ENCODE results near the gene SMOC2. TPM values are rescaled to one million over a fixed set of nuclear protein-coding genes. Genes with fewer than 3 reads are reported as not detected.

Gene SMOC2
- total RNA-seq, 1 donor from 2014 or later = 102 TPM

DNA sequence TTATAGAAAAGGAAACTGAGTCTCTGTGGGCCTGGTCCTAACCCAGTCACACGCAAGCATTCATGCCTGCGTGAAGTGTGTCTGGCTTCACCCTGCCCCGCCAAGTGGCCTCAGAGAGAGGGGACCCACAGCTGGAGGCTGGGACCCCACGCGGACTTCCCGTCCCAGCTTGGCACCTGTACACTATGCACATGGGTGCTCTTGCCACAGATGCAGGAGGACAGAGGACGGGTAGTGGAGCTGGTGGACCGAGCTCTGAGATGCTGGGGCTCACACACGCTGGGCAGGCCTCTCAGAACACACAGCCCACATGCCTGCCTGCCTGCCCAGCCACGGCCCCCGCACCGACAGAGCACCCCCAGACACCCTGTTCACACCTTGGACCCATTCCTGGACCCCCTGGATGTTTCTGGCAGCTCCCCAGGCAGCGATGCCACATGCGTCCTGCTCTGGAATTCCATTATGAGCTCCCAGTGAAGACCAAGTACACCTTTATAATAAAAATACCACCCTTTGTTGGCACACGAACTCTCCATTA is 24.9 kb upstream of the SMOC2 start:
- Histone ChIP-seq H3K27me3 (no peaks in the 10 kb centered on the region), H3K9me3 (no peaks in the 10 kb centered on the region), H3K4me1 (peaks cover 3 to 19% of the 10 kb centered on the region in 2 donors), H3K4me3 (no peak overlapping the region), H3K27ac (no peak overlapping the region), H3K36me3 (no peaks in the 10 kb centered on the region)
- DNase-seq (ENCODE audit: low spot score in 2 of 2) = no peak
- TF ChIP-seq, protein P1, sequence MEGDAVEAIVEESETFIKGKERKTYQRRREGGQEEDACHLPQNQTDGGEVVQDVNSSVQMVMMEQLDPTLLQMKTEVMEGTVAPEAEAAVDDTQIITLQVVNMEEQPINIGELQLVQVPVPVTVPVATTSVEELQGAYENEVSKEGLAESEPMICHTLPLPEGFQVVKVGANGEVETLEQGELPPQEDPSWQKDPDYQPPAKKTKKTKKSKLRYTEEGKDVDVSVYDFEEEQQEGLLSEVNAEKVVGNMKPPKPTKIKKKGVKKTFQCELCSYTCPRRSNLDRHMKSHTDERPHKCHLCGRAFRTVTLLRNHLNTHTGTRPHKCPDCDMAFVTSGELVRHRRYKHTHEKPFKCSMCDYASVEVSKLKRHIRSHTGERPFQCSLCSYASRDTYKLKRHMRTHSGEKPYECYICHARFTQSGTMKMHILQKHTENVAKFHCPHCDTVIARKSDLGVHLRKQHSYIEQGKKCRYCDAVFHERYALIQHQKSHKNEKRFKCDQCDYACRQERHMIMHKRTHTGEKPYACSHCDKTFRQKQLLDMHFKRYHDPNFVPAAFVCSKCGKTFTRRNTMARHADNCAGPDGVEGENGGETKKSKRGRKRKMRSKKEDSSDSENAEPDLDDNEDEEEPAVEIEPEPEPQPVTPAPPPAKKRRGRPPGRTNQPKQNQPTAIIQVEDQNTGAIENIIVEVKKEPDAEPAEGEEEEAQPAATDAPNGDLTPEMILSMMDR (IDR thresholded peaks at IDR 0.05) = no peak
- intact Hi-C loops (cut with DNase I) = no loop called here

DNA sequence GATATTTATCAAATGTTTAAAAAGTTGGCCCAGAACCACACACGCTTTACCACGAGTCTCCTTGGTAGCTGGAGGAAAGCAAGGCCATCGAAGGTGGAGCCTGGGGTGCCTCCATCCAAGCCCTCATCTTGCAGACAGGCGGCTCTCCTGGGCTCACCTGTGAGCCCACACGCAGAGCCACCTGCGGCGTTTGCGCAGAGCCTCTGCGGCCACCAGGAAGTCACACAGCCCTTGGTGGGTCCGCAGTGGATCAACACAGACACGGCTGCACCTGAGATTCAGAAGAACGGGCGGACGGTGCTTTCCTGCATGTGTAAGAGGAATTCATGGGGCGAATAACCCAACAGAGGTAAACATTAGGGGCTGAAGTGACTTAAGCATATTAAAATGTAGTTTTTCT is 24.5 kb upstream of the SMOC2 start:
- Histone ChIP-seq H3K36me3 (no peaks in the 10 kb centered on the region), H3K4me1 (peaks cover 3 to 19% of the 10 kb centered on the region in 2 donors), H3K4me3 (no peak overlapping the region), H3K27ac (no peak overlapping the region), H3K9me3 (no peaks in the 10 kb centered on the region), H3K27me3 (no peaks in the 10 kb centered on the region)
- TF ChIP-seq, protein P1 (IDR thresholded peaks at IDR 0.05) = no peak
- no peak for DNase-seq (ENCODE audit: low spot score in 2 of 2)
- intact Hi-C loops (cut with DNase I) = no loop called here

DNA sequence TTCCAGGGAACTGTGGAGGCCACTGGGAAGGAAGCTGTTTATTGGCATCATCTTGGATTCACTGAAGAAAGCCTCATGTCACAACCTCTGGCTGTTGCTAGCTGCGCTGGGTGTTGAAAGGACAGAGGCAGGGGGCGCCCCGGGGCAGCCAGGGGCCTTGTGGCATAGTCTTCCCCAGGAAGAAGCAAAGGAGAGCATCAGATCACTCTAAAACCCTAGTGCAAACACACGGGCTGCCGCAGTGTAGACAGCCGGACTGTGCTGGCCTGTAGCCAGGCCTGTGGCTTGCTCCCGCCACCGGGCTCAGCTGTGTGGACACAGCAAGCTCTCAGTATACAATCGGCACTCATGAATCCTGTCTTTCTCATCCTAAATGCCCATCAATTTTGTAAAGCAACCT is 23.8 kb upstream of the SMOC2 start:
- no peaks in the 10 kb centered on the region for H3K36me3 ChIP-seq
- no peak overlapping the region for H3K27ac ChIP-seq
- H3K4me1 ChIP-seq = peaks cover 3 to 19% of the 10 kb centered on the region in 2 donors
- intact Hi-C loops (cut with DNase I) = no loop called here
- TF ChIP-seq, protein P1 (IDR thresholded peaks at IDR 0.05) = no peak
- DNase-seq (ENCODE audit: low spot score in 2 of 2) = no peak
- no peak overlapping the region for H3K4me3 ChIP-seq
- no peaks in the 10 kb centered on the region for H3K27me3 ChIP-seq
- H3K9me3 ChIP-seq = no peaks in the 10 kb centered on the region

DNA sequence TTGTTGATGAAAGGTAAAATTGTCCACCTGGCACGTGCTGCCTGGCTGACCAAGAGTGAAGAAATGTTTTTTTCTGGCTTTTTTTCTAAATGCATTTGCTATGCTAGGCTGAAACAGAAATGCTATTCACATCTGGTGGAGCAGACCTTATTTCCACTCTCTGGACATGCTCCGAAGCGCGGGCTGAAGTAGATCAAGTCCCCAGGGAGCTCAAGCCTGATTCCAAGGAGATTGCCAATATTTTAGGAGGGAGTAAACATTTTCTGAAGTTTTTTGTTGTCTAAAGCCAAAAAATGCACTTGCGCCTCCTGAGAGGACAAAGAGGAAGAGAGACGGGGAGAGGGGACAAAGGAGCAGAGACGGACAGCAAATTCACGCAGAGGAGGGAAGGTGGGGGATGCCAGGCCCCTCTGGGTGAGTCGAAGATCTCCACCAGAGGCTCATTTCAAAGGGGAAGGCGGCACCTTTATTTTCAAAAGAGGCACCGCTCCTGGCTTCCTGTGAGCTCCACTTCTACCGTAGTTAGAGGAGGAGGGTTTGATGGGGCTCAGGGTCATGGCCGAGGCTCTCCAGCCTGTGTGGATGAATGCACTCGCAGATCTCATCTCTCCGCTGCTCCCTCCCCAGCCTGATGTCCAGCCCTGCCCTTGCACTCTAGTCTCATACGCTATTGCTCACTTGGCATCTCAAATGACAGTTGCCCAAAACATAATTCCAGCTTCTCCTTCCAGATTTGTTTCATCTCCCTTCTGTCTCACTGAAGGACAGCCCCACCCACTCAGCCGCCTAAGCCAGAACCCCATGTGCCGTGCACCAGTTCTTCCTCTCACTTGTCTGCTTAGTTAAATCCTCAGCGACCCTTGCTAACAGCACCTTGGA is 23.1 kb upstream of the SMOC2 start:
- Histone ChIP-seq H3K9me3 (no peaks in the 10 kb centered on the region), H3K4me3 (peak overlapping the region in 1 of 2 donors; percentile 12), H3K27me3 (no peaks in the 10 kb centered on the region), H3K4me1 (peaks cover 3 to 19% of the 10 kb centered on the region in 2 donors), H3K27ac (no peak overlapping the region), H3K36me3 (no peaks in the 10 kb centered on the region)
- TF ChIP-seq, protein P1 (IDR thresholded peaks at IDR 0.05) = no peak
- intact Hi-C loops (cut with DNase I) = no loop called here
- DNase-seq (ENCODE audit: low spot score in 2 of 2) = no peak

DNA sequence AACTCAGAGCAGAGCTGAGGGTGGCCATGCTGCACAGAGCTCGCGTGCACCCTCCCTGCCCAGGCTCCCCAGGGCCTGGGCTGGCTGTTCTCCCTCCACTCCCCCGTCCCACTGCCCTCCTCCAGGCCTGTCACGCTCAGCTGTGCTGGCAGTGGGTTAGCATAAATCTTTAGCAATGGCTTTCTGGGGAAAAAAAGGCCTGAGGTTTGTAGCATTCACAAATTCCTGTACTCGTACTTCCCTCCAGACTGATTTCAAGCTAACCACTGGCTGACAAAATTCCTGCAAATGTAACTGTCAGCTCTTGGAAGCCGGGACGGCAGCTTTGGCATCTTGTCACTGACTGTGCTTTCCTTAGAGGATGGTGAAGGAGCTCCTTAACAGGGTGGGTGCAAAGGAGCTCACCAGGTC is 22.3 kb upstream of the SMOC2 start:
- H3K36me3 ChIP-seq = no peaks in the 10 kb centered on the region
- peak overlapping the region in 1 of 2 donors; percentile 11 for H3K27ac ChIP-seq
- TF ChIP-seq, protein P1 (IDR thresholded peaks at IDR 0.05) = no peak
- H3K9me3 ChIP-seq = no peaks in the 10 kb centered on the region
- no peak overlapping the region for H3K4me3 ChIP-seq
- peaks cover 3 to 19% of the 10 kb centered on the region in 2 donors for H3K4me1 ChIP-seq
- no peak for DNase-seq (ENCODE audit: low spot score in 2 of 2)
- no peaks in the 10 kb centered on the region for H3K27me3 ChIP-seq
- intact Hi-C loops (cut with DNase I) = no loop called here

Measured in ascending aorta (tissue), 2 donors.